Urinary bladder (tissue), 2 donors: ENCODE measurements around the gene POU2F2. TPM values are rescaled to one million over a fixed set of nuclear protein-coding genes. Genes with fewer than 3 reads are reported as not detected.

Source experiments
- polyA plus RNA-seq: library from polyadenylated mRNA; stranded (reverse); fragments of 200-250 nt; gene quantifications from one replicate; pipeline ENCODE4 v1.2.3, GENCODE V29; 2013
- small RNA-seq: library from RNA; depleted of rRNA; stranded (forward); fragments of <200 nt; gene quantifications from one replicate; pipeline ENCODE3, GENCODE V24; 2014
- total RNA-seq: library from RNA; depleted of rRNA; stranded (reverse); fragments of >200 nt; gene quantifications from one replicate; pipeline ENCODE4 v1.2.3, GENCODE V29; 2014
- donor health status: healthy.

The POU2F2 gene
- total and polyA plus RNA-seq, 2 donors = 0.95 to 4.4 TPM

Small RNA genes within 50 kb of the gene (small RNA-seq; reads per million reads assigned to genes)
- gene MIR4323 = not detected

Other genes with a start within 250 kb of the POU2F2 start
- 20.1 TPM for gene ARHGEF1, start 249.3 kb downstream of the POU2F2 start, total RNA-seq
- 59.2 TPM for gene ARHGEF1, start 249.3 kb downstream of the POU2F2 start, polyA plus RNA-seq
- not detected for gene ERFL, start 204.0 kb downstream of the POU2F2 start, total RNA-seq
- 0.19 TPM for gene ERFL, start 204.0 kb downstream of the POU2F2 start, polyA plus RNA-seq
- 89.0 TPM for gene RABAC1, start 173.1 kb downstream of the POU2F2 start, total RNA-seq
- 339 TPM for gene RABAC1, start 173.1 kb downstream of the POU2F2 start, polyA plus RNA-seq
- 0.37 TPM for gene ATP1A3, start 138.2 kb downstream of the POU2F2 start, total RNA-seq
- 0.77 TPM for gene ATP1A3, start 138.2 kb downstream of the POU2F2 start, polyA plus RNA-seq
- gene GRIK5, start 62.2 kb downstream of the POU2F2 start, total RNA-seq = 2.5 TPM
- gene GRIK5, start 62.2 kb downstream of the POU2F2 start, polyA plus RNA-seq = 8.6 TPM
- gene ZNF574, start 56.3 kb downstream of the POU2F2 start, total RNA-seq = 7.6 TPM
- 18.8 TPM for gene ZNF574, start 56.3 kb downstream of the POU2F2 start, polyA plus RNA-seq
- 15.5 TPM for gene DEDD2, start 85.2 kb upstream of the POU2F2 start, total RNA-seq
- 29.5 TPM for gene DEDD2, start 85.2 kb upstream of the POU2F2 start, polyA plus RNA-seq
- gene ZNF526, start 87.9 kb upstream of the POU2F2 start, total RNA-seq = 7.0 TPM
- 6.0 TPM for gene ZNF526, start 87.9 kb upstream of the POU2F2 start, polyA plus RNA-seq
- 8.4 TPM for gene GSK3A, start 110.2 kb upstream of the POU2F2 start, total RNA-seq
- gene GSK3A, start 110.2 kb upstream of the POU2F2 start, polyA plus RNA-seq = 56.9 TPM
- 17.9 TPM for gene ERF, start 122.7 kb upstream of the POU2F2 start, total RNA-seq
- 50.9 TPM for gene ERF, start 122.7 kb upstream of the POU2F2 start, polyA plus RNA-seq
- 14.0 TPM for gene CIC, start 136.8 kb upstream of the POU2F2 start, total RNA-seq
- 59.5 TPM for gene CIC, start 136.8 kb upstream of the POU2F2 start, polyA plus RNA-seq
- not detected for gene PRR19, start 169.7 kb upstream of the POU2F2 start, total RNA-seq
- gene PRR19, start 169.7 kb upstream of the POU2F2 start, polyA plus RNA-seq = 1.0 TPM
- 15.9 TPM for gene PAFAH1B3, start 170.2 kb upstream of the POU2F2 start, total RNA-seq
- gene PAFAH1B3, start 170.2 kb upstream of the POU2F2 start, polyA plus RNA-seq = 20.9 TPM
- not detected for gene TMEM145, start 180.9 kb upstream of the POU2F2 start, total RNA-seq
- gene TMEM145, start 180.9 kb upstream of the POU2F2 start, polyA plus RNA-seq = 0.94 TPM
- gene MEGF8, start 193.2 kb upstream of the POU2F2 start, total RNA-seq = 14.7 TPM
- gene MEGF8, start 193.2 kb upstream of the POU2F2 start, polyA plus RNA-seq = 19.8 TPM